Measurements from ENCODE around the gene C9orf85.

GRCh38 chr9:71884005-71884404 is 27.4 kb upstream of the C9orf85 start:
- TF ChIP-seq CTCF (IDR thresholded peaks at IDR 0.05) (no peak), POLR2A (IDR thresholded peaks at IDR 0.05) (no peak)
